Thyroid gland (tissue), 4 donors: ENCODE results near the gene DRAM1. TPM values are rescaled to one million over a fixed set of nuclear protein-coding genes. Genes with fewer than 3 reads are reported as not detected.

Experiments used
- DNase-seq, 2 donors: peaks; one replicate each; pipeline ENCODE4 v3.0.0-alpha.2; 2019
- H3K27ac ChIP-seq, 3 donors: fragments of 200-600 bp; sonication (generic); 1 replicate in 2 of 3; 2 replicates in 1 of 3; pipeline ENCODE4 v1.5.1; 2016 to 2019; ENCODE audit warnings: mild to moderate bottlenecking in 1 of 3, moderate library complexity in 1 of 3
- H3K27me3 ChIP-seq: fragments of 200-600 bp; sonication (generic); one replicate; pipeline ENCODE4 v1.5.1; 2019
- H3K36me3 ChIP-seq, 2 donors: fragments of 200-600 bp; sonication (generic); one replicate each; pipeline ENCODE4 v1.5.1; 2016 to 2019
- H3K4me1 ChIP-seq, 2 donors: fragments of 200-600 bp; sonication (generic); one replicate each; pipeline ENCODE4 v1.5.1; 2017 to 2019
- H3K4me3 ChIP-seq, 3 donors: fragments of 200-600 bp; sonication (generic); replicated peaks in 1 of 3; 1 replicate in 2 of 3; 2 replicates in 1 of 3; pipeline ENCODE4 v1.5.1; 2016; ENCODE audit warnings: mild to moderate bottlenecking in 1 of 3
- H3K9me3 ChIP-seq: fragments of 200-600 bp; sonication (generic); one replicate; pipeline ENCODE4 v1.5.1; 2017
- CTCF ChIP-seq, 6 experiments: fragments of 200-600 bp in 3 of 6; fragments of 450-650 bp in 3 of 6; sonication (generic) in 3 of 6; IDR thresholded peaks; one replicate each; pipeline ENCODE4 v1.5.1; 2016 to 2019; ENCODE audit warnings: antibody characterized with exemption in 6 of 6, mild to moderate bottlenecking in 2 of 6, inconsistent platforms in 1 of 6, moderate library complexity in 1 of 6
- POLR2A ChIP-seq, 2 donors: fragments of 450-650 bp; IDR thresholded peaks; one replicate each; pipeline ENCODE4 v1.6.1; 2017; ENCODE audit warnings: antibody characterized with exemption in 2 of 2, mild to moderate bottlenecking in 2 of 2, moderate library complexity in 1 of 2
- WGBS, 2 donors: methylation state at CpG; one replicate each; pipeline ENCODE4 v1.1.5; 2017; 5-methylcytosine and 5-hydroxymethylcytosine counted together
- intact Hi-C: fragments of 100-400 bp; cut with DNase I; formaldehyde crosslinking; loops from one replicate; pipeline ENCODE4 v1.15.1; 2023
- total RNA-seq, 4 donors: library from RNA; depleted of rRNA; stranded (reverse); fragments of >200 nt; gene quantifications; one replicate each; pipeline ENCODE4 v1.2.3, GENCODE V29; 2016

DRAM1 gene
- total RNA-seq, 4 donors from 2014 or later: 7.8 to 31.0 (median 14.1) TPM

GRCh38 chr12:101920906-101921305 is 43.5 kb downstream of the DRAM1 start:
- intact Hi-C loops: no loop called here
- TF ChIP-seq CTCF (IDR thresholded peaks at IDR 0.05) (no peak), POLR2A (IDR thresholded peaks at IDR 0.05) (no peak)
- no peaks in the 10 kb centered on the region for H3K4me1 ChIP-seq
- H3K27me3 ChIP-seq: no peaks in the 10 kb centered on the region
- WGBS, 2 donors: 92 to 93% methylated on average over 2 of the region's 2 CpGs
- H3K4me3 ChIP-seq: no peak overlapping the region
- H3K9me3 ChIP-seq: no peaks in the 10 kb centered on the region
- H3K27ac ChIP-seq: no peak overlapping the region
- no peak for DNase-seq
- no peaks in the 10 kb centered on the region for H3K36me3 ChIP-seq

GRCh38 chr12:101923045-101923718 is 45.8 kb downstream of the DRAM1 start:
- intact Hi-C loops: no loop called here
- H3K4me3 ChIP-seq: no peak overlapping the region
- WGBS, 2 donors: 95% methylated on average over 8 of the region's 8 CpGs
- no peaks in the 10 kb centered on the region for H3K36me3 ChIP-seq
- no peaks in the 10 kb centered on the region for H3K9me3 ChIP-seq
- H3K4me1 ChIP-seq: no peaks in the 10 kb centered on the region
- H3K27ac ChIP-seq: no peak overlapping the region
- no peak for DNase-seq
- TF ChIP-seq CTCF (IDR thresholded peaks at IDR 0.05) (no peak), POLR2A (IDR thresholded peaks at IDR 0.05) (no peak)
- H3K27me3 ChIP-seq: no peaks in the 10 kb centered on the region

GRCh38 chr12:101924618-101925017 is 47.2 kb downstream of the DRAM1 start:
- no peak for DNase-seq
- 89 to 90% methylated on average over 3 of the region's 3 CpGs for WGBS, 2 donors

GRCh38 chr12:101925361-101925760 is 48.0 kb downstream of the DRAM1 start:
- Histone ChIP-seq H3K36me3 (no peaks in the 10 kb centered on the region), H3K4me1 (no peaks in the 10 kb centered on the region), H3K9me3 (no peaks in the 10 kb centered on the region), H3K27ac (peak overlapping the region in 1 of 3 donors; percentile 49), H3K27me3 (no peaks in the 10 kb centered on the region), H3K4me3 (no peak overlapping the region)
- intact Hi-C loops: no loop called here
- peak; percentile 16 to 19 for DNase-seq
- 77 to 93% methylated on average over 4 of the region's 4 CpGs for WGBS, 2 donors
- TF ChIP-seq CTCF (IDR thresholded peaks at IDR 0.05) (no peak), POLR2A (IDR thresholded peaks at IDR 0.05) (no peak)

More at GRCh38 chr12:101924618-101925017, 47.2 kb downstream of the DRAM1 start:
- H3K9me3 ChIP-seq: no peaks in the 10 kb centered on the region
- no peaks in the 10 kb centered on the region for H3K4me1 ChIP-seq
- H3K27me3 ChIP-seq: no peaks in the 10 kb centered on the region
- no peak for TF ChIP-seq POLR2A (IDR thresholded peaks at IDR 0.05)
- no peak for TF ChIP-seq CTCF (IDR thresholded peaks at IDR 0.05)
- no peaks in the 10 kb centered on the region for H3K36me3 ChIP-seq
- intact Hi-C loops: no loop called here
- no peak overlapping the region for H3K4me3 ChIP-seq
- H3K27ac ChIP-seq: peak overlapping the region in 2 of 3 donors; percentile 49 to 53

- H3K27ac ChIP-seq: peak overlapping the region in 2 of 3 donors; percentile 50 to 53
- WGBS, 2 donors: 80 to 91% methylated on average over 6 of the region's 6 CpGs
Observed at GRCh38 chr12:101925935-101926334, 48.6 kb downstream of the DRAM1 start.

More at GRCh38 chr12:101925935-101926334, 48.6 kb downstream of the DRAM1 start:
- Histone ChIP-seq H3K4me3 (no peak overlapping the region), H3K4me1 (no peaks in the 10 kb centered on the region), H3K9me3 (no peaks in the 10 kb centered on the region), H3K36me3 (no peaks in the 10 kb centered on the region), H3K27me3 (no peaks in the 10 kb centered on the region)
- intact Hi-C loops: no loop called here
- DNase-seq: no peak
- TF ChIP-seq CTCF (IDR thresholded peaks at IDR 0.05): no peak
- TF ChIP-seq POLR2A (IDR thresholded peaks at IDR 0.05): no peak
